Measurements from ENCODE around the gene TNS4. TPM values are rescaled to one million over a fixed set of nuclear protein-coding genes. Genes with fewer than 3 reads are reported as not detected.

The TNS4 gene
- total and polyA plus RNA-seq, 2 of the 4 experiments (the other 2 are of a cell fraction): not detected

DNA sequence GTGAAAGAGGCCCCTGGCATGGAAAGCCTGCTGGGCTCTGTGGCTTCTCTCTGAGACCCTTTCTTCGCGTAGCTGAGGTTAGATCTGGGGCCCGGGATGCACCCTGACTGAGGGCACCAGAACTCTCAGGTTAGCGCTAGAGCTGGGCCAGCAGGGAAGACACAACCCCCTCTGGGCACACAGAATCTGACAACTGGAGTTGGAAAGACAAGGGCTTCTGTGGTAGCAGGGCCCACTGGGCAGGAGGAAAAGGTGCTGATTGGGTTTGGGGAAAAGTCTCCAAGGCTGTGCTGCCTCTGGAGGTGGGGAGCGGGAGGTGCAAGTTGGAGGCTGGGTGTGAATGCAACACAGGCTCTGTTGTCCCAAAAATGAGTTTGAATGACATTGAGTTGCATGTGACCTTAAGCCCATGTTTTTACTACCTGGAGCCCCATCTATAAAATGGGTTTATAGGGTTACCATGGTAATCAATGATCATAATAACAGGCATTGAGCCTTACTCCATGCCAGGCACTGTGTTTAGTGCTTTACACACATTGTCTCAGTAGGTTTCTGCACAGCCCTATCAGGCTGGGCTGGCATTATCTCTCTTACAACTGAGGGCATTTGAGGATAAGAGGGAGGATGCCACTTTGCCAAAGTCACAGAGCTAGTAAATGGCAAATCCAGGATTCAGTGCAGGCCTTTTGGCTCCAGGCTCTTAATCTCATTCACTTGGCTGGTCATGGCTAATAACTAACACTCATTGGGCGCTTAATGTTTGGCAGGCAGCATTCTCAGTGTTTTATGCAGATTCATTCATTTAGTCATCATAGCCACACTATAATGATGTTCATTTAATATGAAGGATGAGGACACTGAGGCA, 67.6 kb downstream of the TNS4 start:
- ChIA-PET POLR2A (ENCODE audit: unreplicated experiment) (no interaction called here), CTCF (no interaction called here)
- Histone ChIP-seq H2BK5ac (ENCODE audit: low read depth, low read length, poor library complexity, severe bottlenecking) (no peak overlapping the region), H4K20me1 (ENCODE audit: insufficient read depth, low read length) (no peaks in the 10 kb centered on the region), H3K4me2 (ENCODE audit: low read depth, low read length) (no peak overlapping the region), H3K27me3 (ENCODE audit: control insufficient read depth, insufficient read depth, low read length) (no peaks in the 10 kb centered on the region; the same call in 1 of the 2 replicates), H3K23ac (ENCODE audit: low read depth, low read length) (no peak overlapping the region; the same call in 1 of the 2 replicates), H3K4ac (ENCODE audit: low read depth, low read length) (0 out of 2 replicates have a peak overlapping the region, but pooled peaks have one; percentile 5), H2AK5ac (ENCODE audit: low read depth, low read length) (no peak overlapping the region), H3K4me1 (ENCODE audit: control insufficient read depth, insufficient read depth, low read length) (peaks cover 8% of the 10 kb centered on the region), H3K36me3 (ENCODE audit: control insufficient read depth, insufficient read depth, low read length) (no peaks in the 10 kb centered on the region), H2BK120ac (ENCODE audit: low read depth, low read length) (no peak overlapping the region), H3K79me1 (ENCODE audit: low read depth in 1 of 2, low read length in 2 of 2) (no peaks in the 10 kb centered on the region), H3K14ac (replicated peaks; ENCODE audit: low read depth, low read length) (0 out of 2 replicates have a peak overlapping the region, but pooled peaks have one; percentile 13), H3K18ac (ENCODE audit: low read depth, low read length) (0 out of 2 replicates have a peak overlapping the region, but pooled peaks have one; percentile 9), H3K27ac (ENCODE audit: insufficient read depth, low read length) (no peak overlapping the region), H4K5ac (ENCODE audit: low read depth, low read length) (no peak overlapping the region), H2AFZ (replicated peaks; ENCODE audit: low read length, poor library complexity) (peak overlapping the region; percentile 75), H2AK9ac (replicated peaks; ENCODE audit: low read depth, low read length, poor library complexity) (no peak overlapping the region), H2BK15ac (ENCODE audit: low read depth, low read length) (no peak overlapping the region), H3K9ac (ENCODE audit: low read depth, low read length) (no peak overlapping the region), H4K91ac (ENCODE audit: insufficient read depth, low read depth, low read length) (no peak overlapping the region), H3K4me3 (ENCODE audit: insufficient read depth, low read depth, low read length) (no peak overlapping the region), H3K9me3 (ENCODE audit: control insufficient read depth, insufficient read depth, low read length) (no peaks in the 10 kb centered on the region), H3K9me1 (ENCODE audit: insufficient read depth, low read length) (peaks cover 7% of the 10 kb centered on the region; the same call in 1 of the 2 replicates), H4K8ac (ENCODE audit: low read depth in 2 of 2, low read length in 2 of 2) (0 out of 4 replicates have a peak overlapping the region, but pooled peaks of 1 of the 2 experiments have one; percentile 49), H3K56ac (ENCODE audit: extremely low read depth, insufficient read depth, low read length) (no peak overlapping the region; the same call in 1 of the 2 replicates), H2BK20ac (ENCODE audit: low read depth, low read length) (no peak overlapping the region)
- TF ChIP-seq, protein P1, sequence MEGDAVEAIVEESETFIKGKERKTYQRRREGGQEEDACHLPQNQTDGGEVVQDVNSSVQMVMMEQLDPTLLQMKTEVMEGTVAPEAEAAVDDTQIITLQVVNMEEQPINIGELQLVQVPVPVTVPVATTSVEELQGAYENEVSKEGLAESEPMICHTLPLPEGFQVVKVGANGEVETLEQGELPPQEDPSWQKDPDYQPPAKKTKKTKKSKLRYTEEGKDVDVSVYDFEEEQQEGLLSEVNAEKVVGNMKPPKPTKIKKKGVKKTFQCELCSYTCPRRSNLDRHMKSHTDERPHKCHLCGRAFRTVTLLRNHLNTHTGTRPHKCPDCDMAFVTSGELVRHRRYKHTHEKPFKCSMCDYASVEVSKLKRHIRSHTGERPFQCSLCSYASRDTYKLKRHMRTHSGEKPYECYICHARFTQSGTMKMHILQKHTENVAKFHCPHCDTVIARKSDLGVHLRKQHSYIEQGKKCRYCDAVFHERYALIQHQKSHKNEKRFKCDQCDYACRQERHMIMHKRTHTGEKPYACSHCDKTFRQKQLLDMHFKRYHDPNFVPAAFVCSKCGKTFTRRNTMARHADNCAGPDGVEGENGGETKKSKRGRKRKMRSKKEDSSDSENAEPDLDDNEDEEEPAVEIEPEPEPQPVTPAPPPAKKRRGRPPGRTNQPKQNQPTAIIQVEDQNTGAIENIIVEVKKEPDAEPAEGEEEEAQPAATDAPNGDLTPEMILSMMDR (conservative IDR thresholded peaks at IDR 0.05; ENCODE audit: low read depth, low read length): peak; percentile 40
- TF ChIP-seq MAFK (IDR thresholded peaks at IDR 0.05; ENCODE audit: low read depth, low read length) (no peak), RAD21 (IDR thresholded peaks at IDR 0.05; ENCODE audit: low read length) (peak; percentile 24; the same call in 1 of the 2 replicates)
- TF ChIP-seq, protein P2, sequence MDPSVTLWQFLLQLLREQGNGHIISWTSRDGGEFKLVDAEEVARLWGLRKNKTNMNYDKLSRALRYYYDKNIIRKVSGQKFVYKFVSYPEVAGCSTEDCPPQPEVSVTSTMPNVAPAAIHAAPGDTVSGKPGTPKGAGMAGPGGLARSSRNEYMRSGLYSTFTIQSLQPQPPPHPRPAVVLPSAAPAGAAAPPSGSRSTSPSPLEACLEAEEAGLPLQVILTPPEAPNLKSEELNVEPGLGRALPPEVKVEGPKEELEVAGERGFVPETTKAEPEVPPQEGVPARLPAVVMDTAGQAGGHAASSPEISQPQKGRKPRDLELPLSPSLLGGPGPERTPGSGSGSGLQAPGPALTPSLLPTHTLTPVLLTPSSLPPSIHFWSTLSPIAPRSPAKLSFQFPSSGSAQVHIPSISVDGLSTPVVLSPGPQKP (IDR thresholded peaks at IDR 0.05; ENCODE audit: borderline replicate concordance, low read depth, low read length): no peak
- intact Hi-C loops (cut with micrococcal nuclease) (no loop called here), dilution Hi-C loops (cut with HindIII; ENCODE audit: low sequenced_read_pairs, unreplicated experiment) (no loop called here), in situ Hi-C loops (cut with MboI; ENCODE audit: low sequenced_read_pairs) (no loop called here)
- 72% methylated on average over 2 of the region's 6 CpGs; no CpG with 5 or more reads in 1 of the 2 experiments for WGBS, 2 experiments (ENCODE audit: extremely low coverage in 2 of 2, insufficient read length in 1 of 2)
- DNase-seq (no peak), ATAC-seq (ENCODE audit: low read depth) (peak; percentile 75)
- BruUV-seq (replicated peaks): no TSS peak
